ENCODE measurements around the gene SEC62. TPM values are rescaled to one million over a fixed set of nuclear protein-coding genes. Genes with fewer than 3 reads are reported as not detected.

The SEC62 gene
- total RNA-seq, 2 experiments from 2014 or later: 64.5 to 176 TPM

GRCh38 chr3:169930843-169931242, 35.8 kb upstream of the SEC62 start:
- peak overlapping the region; percentile 38; the same call in 1 of the 2 replicates for H2AFZ ChIP-seq (ENCODE audit: low read length)
- CTCF ChIA-PET (ENCODE audit: unreplicated experiment): interaction anchor here (0.6 to 0.8 kb wide), 2 partner anchors 19 to 28 kb away, joined by 3 read pairs; no protein-coding TSS in a partner anchor
- peak overlapping the region; percentile 86 for H3K27ac ChIP-seq (ENCODE audit: low read depth, low read length, poor library complexity, severe bottlenecking)
- intact Hi-C loops (cut with micrococcal nuclease; ENCODE audit: unreplicated experiment): loop anchor here (1.0 to 5.0 kb wide), 4 partner anchors 35 to 159 kb away; partner anchors contain the start of genes GPR160, MYNN and SEC62
- TF ChIP-seq, protein P1, sequence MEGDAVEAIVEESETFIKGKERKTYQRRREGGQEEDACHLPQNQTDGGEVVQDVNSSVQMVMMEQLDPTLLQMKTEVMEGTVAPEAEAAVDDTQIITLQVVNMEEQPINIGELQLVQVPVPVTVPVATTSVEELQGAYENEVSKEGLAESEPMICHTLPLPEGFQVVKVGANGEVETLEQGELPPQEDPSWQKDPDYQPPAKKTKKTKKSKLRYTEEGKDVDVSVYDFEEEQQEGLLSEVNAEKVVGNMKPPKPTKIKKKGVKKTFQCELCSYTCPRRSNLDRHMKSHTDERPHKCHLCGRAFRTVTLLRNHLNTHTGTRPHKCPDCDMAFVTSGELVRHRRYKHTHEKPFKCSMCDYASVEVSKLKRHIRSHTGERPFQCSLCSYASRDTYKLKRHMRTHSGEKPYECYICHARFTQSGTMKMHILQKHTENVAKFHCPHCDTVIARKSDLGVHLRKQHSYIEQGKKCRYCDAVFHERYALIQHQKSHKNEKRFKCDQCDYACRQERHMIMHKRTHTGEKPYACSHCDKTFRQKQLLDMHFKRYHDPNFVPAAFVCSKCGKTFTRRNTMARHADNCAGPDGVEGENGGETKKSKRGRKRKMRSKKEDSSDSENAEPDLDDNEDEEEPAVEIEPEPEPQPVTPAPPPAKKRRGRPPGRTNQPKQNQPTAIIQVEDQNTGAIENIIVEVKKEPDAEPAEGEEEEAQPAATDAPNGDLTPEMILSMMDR (conservative IDR thresholded peaks at IDR 0.05; ENCODE audit: low read length): no peak
- no peak for TF ChIP-seq EZH2phosphoT487 (IDR thresholded peaks at IDR 0.05; ENCODE audit: borderline replicate concordance, low read depth, low read length)
- H3K4me3 ChIP-seq (ENCODE audit: low read depth, low read length, poor library complexity, severe bottlenecking): no peak overlapping the region
- peaks cover 4% of the 10 kb centered on the region; the same call in 1 of the 2 replicates for H3K79me2 ChIP-seq (ENCODE audit: insufficient read depth, low read depth, low read length)
- H3K4me1 ChIP-seq (ENCODE audit: insufficient read depth, low read length, poor library complexity, severe bottlenecking): peaks cover 74% of the 10 kb centered on the region
- H3K4me2 ChIP-seq (ENCODE audit: low read length): peak overlapping the region; percentile 80
- H3K9me3 ChIP-seq (ENCODE audit: low read length): no peaks in the 10 kb centered on the region
- BruUV-seq (replicated peaks): no TSS peak
- no peaks in the 10 kb centered on the region for H3K36me3 ChIP-seq (ENCODE audit: insufficient read depth, low read length)
- H4K20me1 ChIP-seq (ENCODE audit: insufficient read depth, low read length): no peaks in the 10 kb centered on the region
- DNase-seq (ENCODE audit: low spot score): no peak
- POLR2A ChIA-PET: interaction anchor here (0.7 to 24.3 kb wide), 8 partner anchors 13 to 257 kb away, joined by 3 to 559 read pairs (median 6); partner anchors contain the start of gene SEC62
- H3K9me2 ChIP-seq (ENCODE audit: insufficient read depth, low read length): no peaks in the 10 kb centered on the region

DNA sequence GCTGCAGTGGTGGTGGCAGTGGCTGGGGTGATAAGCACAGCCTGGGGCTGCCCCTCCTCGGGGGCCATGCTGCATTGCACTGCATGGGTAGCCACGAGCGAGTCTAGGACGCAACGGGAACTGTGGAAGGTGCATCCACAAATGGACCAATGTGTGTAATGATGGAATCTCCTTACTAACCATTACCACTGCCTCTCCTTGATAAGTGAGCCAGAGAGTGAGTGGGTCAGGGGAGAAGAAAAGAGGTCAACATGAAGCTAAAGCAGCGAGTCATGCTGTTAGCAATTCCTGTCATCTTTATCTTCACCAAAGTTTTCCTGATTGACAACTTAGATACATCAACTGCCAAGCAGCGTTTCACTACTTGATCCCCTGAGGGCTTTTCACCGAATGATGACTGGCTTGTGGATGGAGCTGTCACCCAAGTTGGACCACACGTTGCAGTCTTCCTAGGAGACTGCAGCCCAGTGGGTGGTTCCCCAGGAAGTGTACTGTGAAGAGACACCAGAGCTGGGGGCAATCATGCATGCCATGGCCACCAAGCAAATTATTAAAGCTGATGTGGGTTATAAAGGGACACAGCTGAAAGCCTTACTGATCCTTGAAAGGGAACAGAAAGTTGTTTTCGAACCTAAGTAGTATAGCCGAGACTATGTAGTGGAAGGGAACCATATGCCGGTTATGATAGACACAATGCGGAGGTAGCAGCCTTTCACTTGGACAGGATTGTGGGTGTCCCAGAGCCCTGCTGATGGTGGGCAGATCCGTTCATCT, 34.7 kb upstream of the SEC62 start:
- H3K4me3 ChIP-seq (ENCODE audit: low read depth, low read length, poor library complexity, severe bottlenecking): peak overlapping the region; percentile 56
- peak overlapping the region; percentile 39; the same call in 1 of the 2 replicates for H2AFZ ChIP-seq (ENCODE audit: low read length)
- peak; percentile 94 for DNase-seq (ENCODE audit: low spot score)
- POLR2A ChIA-PET: interaction anchor here (0.5 to 24.3 kb wide), 17 partner anchors 12 to 270 kb away, joined by 3 to 559 read pairs (median 4); partner anchors contain the start of genes LRRC34, LRRIQ4 and SEC62
- H4K20me1 ChIP-seq (ENCODE audit: insufficient read depth, low read length): no peaks in the 10 kb centered on the region
- peaks cover 4% of the 10 kb centered on the region; the same call in 1 of the 2 replicates for H3K79me2 ChIP-seq (ENCODE audit: insufficient read depth, low read depth, low read length)
- peak overlapping the region; percentile 86 for H3K27ac ChIP-seq (ENCODE audit: low read depth, low read length, poor library complexity, severe bottlenecking)
- TSS peak; percentile 95 for BruUV-seq (replicated peaks)
- CTCF ChIA-PET (ENCODE audit: unreplicated experiment): interaction anchor here (0.6 to 1.3 kb wide), 7 partner anchors 9 to 89 kb away, joined by 3 to 6 read pairs (median 3); no protein-coding TSS in a partner anchor
- H3K4me2 ChIP-seq (ENCODE audit: low read length): peak overlapping the region; percentile 80
- no peaks in the 10 kb centered on the region for H3K9me2 ChIP-seq (ENCODE audit: insufficient read depth, low read length)
- no peak for TF ChIP-seq EZH2phosphoT487 (IDR thresholded peaks at IDR 0.05; ENCODE audit: borderline replicate concordance, low read depth, low read length)
- TF ChIP-seq, protein P1 (conservative IDR thresholded peaks at IDR 0.05; ENCODE audit: low read length): no peak
- intact Hi-C loops (cut with micrococcal nuclease; ENCODE audit: unreplicated experiment): loop anchor here (1.0 to 5.0 kb wide), 3 partner anchors 8 to 160 kb away; partner anchors contain the start of gene MYNN
- no peaks in the 10 kb centered on the region for H3K36me3 ChIP-seq (ENCODE audit: insufficient read depth, low read length)
- H3K4me1 ChIP-seq (ENCODE audit: insufficient read depth, low read length, poor library complexity, severe bottlenecking): peaks cover 81% of the 10 kb centered on the region
- H3K9me3 ChIP-seq (ENCODE audit: low read length): no peaks in the 10 kb centered on the region

All from OCI-LY7 (cell line).